K562 (cell line): ENCODE results near the gene SLC38A10. TPM values are rescaled to one million over a fixed set of nuclear protein-coding genes. Genes with fewer than 3 reads are reported as not detected.

ENCODE experiments used
- ATAC-seq: fragments of 200-7000 bp; cut with Tn5 transposase; 3 replicates; pipeline ENCODE4 v1.9.1; 2020; ENCODE audit warnings: moderate library complexity
- BruUV-seq: library from RNA; stranded (reverse); fragments of 400-500 nt; replicated peaks from 2 replicates; lab custom pipeline; 2021; lab: Mats Ljungman, UMichigan
- CTCF ChIA-PET: fragments of 300-600 bp; formaldehyde crosslinking; extraction: SDS; loops from one replicate; lab custom pipeline; 2021; ENCODE audit warnings: low intra/inter-chr PET ratio; lab: Yijun Ruan, JAX
- POLR2A ChIA-PET: fragments of 300-600, 350-650 bp; sonication (Branson Sonifier 250); formaldehyde crosslinking; extraction: SDS; loops from one replicate; lab custom pipeline; 2021; ENCODE audit warnings: antibody characterized with exemption, inconsistent platforms; lab: Yijun Ruan, JAX
- DNase-seq, 4 experiments: peaks; one replicate each; pipeline versions ENCODE4 v3.0.0 to v3.0.0-alpha.2; 2011 to 2018; ENCODE audit warnings: low spot score in 3 of 4, mixed read lengths in 3 of 4; ENCODE audit errors: extremely low read depth in 1 of 4
- FAIRE-seq: peaks from 2 replicates; lab custom pipeline; 2011; peaks lifted over from hg19 to GRCh38; lab: Jason Lieb, UNC
- H2AFZ ChIP-seq: 2 replicates; pipeline ENCODE4 v1.6.0; 2011; ENCODE audit warnings: low read depth, low read length, control low read depth, inconsistent platforms
- H3K27ac ChIP-seq: fragments of 200-600 bp; 3 replicates; pipeline ENCODE4 v1.8.0; 2011; ENCODE audit warnings: low read depth, mild to moderate bottlenecking, control low read depth, inconsistent platforms, low read length, moderate library complexity, mixed read lengths; ENCODE audit errors: extremely low read depth
- H3K27me3 ChIP-seq, 2 experiments: fragments of 300-600 bp in 1 of 2; 2 replicates in 1 of 2; 3 replicates in 1 of 2; pipeline versions ENCODE4 v1.6.0 to v1.8.0; 2011; ENCODE audit warnings: inconsistent platforms in 2 of 2, low read length in 2 of 2, mild to moderate bottlenecking in 1 of 2, mixed read lengths in 1 of 2, moderate library complexity in 1 of 2; ENCODE audit not compliant: control insufficient read depth in 2 of 2, insufficient read depth in 2 of 2
- H3K36me3 ChIP-seq: fragments of 300-600 bp; 3 replicates; pipeline ENCODE4 v1.8.0; 2011; ENCODE audit warnings: mild to moderate bottlenecking, low read length, inconsistent platforms; ENCODE audit not compliant: control insufficient read depth, insufficient read depth
- H3K4me1 ChIP-seq, 2 experiments: fragments of 200-600 bp in 1 of 2; replicated peaks in 1 of 2; 2 replicates in 1 of 2; 3 replicates in 1 of 2; pipeline versions ENCODE4 v1.5.1 to v1.8.0; 2011; ENCODE audit warnings: inconsistent platforms in 2 of 2, low read length in 2 of 2, mild to moderate bottlenecking in 1 of 2, mixed read lengths in 1 of 2, moderate library complexity in 1 of 2; ENCODE audit not compliant: control insufficient read depth in 2 of 2, insufficient read depth in 2 of 2
- H3K4me2 ChIP-seq: 2 replicates; pipeline ENCODE4 v1.6.1; 2011; ENCODE audit warnings: low read length, control low read depth, inconsistent platforms, mixed read lengths; ENCODE audit not compliant: insufficient read depth
- H3K4me3 ChIP-seq: fragments of 200-600 bp; sonication (generic), shearing (Covaris generic); 2 replicates; pipeline ENCODE4 v1.5.1; 2016; ENCODE audit warnings: control low read depth, inconsistent platforms
- H3K79me2 ChIP-seq: fragments of 200-600 bp; 3 replicates; pipeline ENCODE4 v1.8.0; 2011; ENCODE audit warnings: low read length, inconsistent platforms; ENCODE audit not compliant: control insufficient read depth, insufficient read depth
- H3K9ac ChIP-seq, 2 experiments: 2 replicates each; pipeline versions ENCODE4 v1.6.0 to v1.6.1; 2011; ENCODE audit warnings: low read depth in 2 of 2, low read length in 2 of 2, control low read depth in 1 of 2, inconsistent platforms in 1 of 2, mild to moderate bottlenecking in 1 of 2, mixed read lengths in 1 of 2; ENCODE audit not compliant: insufficient read depth in 1 of 2
- H3K9me1 ChIP-seq: one replicate; pipeline ENCODE4 v1.6.0; 2011; ENCODE audit warnings: inconsistent platforms, mild to moderate bottlenecking, low read length, moderate library complexity; ENCODE audit not compliant: control insufficient read depth, insufficient read depth
- H3K9me3 ChIP-seq: replicated peaks from 2 replicates; pipeline ENCODE4 v1.5.1; 2011; ENCODE audit warnings: low read depth, low read length, inconsistent platforms; ENCODE audit not compliant: control insufficient read depth, insufficient read depth
- H4K20me1 ChIP-seq: replicated peaks from 2 replicates; pipeline ENCODE4 v1.6.1; 2011; ENCODE audit warnings: low read length, inconsistent platforms, mixed read lengths; ENCODE audit not compliant: control insufficient read depth, insufficient read depth
- BACH1 ChIP-seq: fragments of 200-800 bp; sonication (Bioruptor generic); IDR thresholded peaks from 2 replicates; pipeline ENCODE4 v1.6.1; 2016; ENCODE audit warnings: missing genetic modification characterization, missing compliant biosample characterization
- CCAR2 ChIP-seq: fragments of 200-400 bp; formaldehyde crosslinking; IDR thresholded peaks from 2 replicates; pipeline ENCODE4 v1.6.1; 2017; ENCODE audit warnings: mild to moderate bottlenecking, low read depth, low read length
- CEBPZ ChIP-seq: fragments of 150-350 bp; IDR thresholded peaks from 2 replicates; pipeline ENCODE4 v1.6.1; 2014; ENCODE audit warnings: low read depth, mild to moderate bottlenecking, low read length, borderline replicate concordance
- ELK3 ChIP-seq: fragments of 450-650 bp; formaldehyde crosslinking; IDR thresholded peaks from 2 replicates; pipeline ENCODE4 v1.4.0; 2020; ENCODE audit warnings: mild to moderate bottlenecking
- ESRRB ChIP-seq: fragments of 250-450 bp; sonication (Bioruptor Pico); IDR thresholded peaks from 2 replicates; pipeline ENCODE4 v1.5.0; 2020; ENCODE audit warnings: mild to moderate bottlenecking, moderate library complexity, borderline replicate concordance
- GABPB1 ChIP-seq: sonication (generic); formaldehyde crosslinking; IDR thresholded peaks from 2 replicates; pipeline ENCODE4 v1.8.0; 2022; ENCODE audit warnings: mild to moderate bottlenecking, missing genetic modification reagents
- NCOA1 ChIP-seq: fragments of 450-650 bp; IDR thresholded peaks from 2 replicates; pipeline ENCODE4 v1.6.1; 2016; ENCODE audit warnings: low read depth
- SIN3A ChIP-seq, 2 experiments: fragments of 150-350 bp in 1 of 2; IDR thresholded peaks; 2 replicates each; pipeline ENCODE4 v1.6.1; 2011 to 2016; ENCODE audit warnings: borderline replicate concordance in 2 of 2, low read depth in 2 of 2, low read length in 2 of 2, mild to moderate bottlenecking in 2 of 2, moderate library complexity in 2 of 2; ENCODE audit not compliant: control insufficient read depth in 1 of 2
- STAG1 ChIP-seq: sonication (generic); formaldehyde crosslinking; IDR thresholded peaks from 2 replicates; pipeline ENCODE4 v1.5.0; 2020; ENCODE audit warnings: missing genetic modification reagents, borderline replicate concordance
- TEAD1 ChIP-seq, 2 experiments: fragments of 450-650 bp in 1 of 2; sonication (generic) in 1 of 2; formaldehyde crosslinking; IDR thresholded peaks; 2 replicates each; pipeline versions ENCODE4 v1.4.0 to v1.8.0; 2020 to 2022; ENCODE audit warnings: mild to moderate bottlenecking in 2 of 2, missing genetic modification reagents in 1 of 2
- ZBTB17 ChIP-seq: fragments of 450-650 bp; formaldehyde crosslinking; IDR thresholded peaks from 2 replicates; pipeline ENCODE4 v1.4.0; 2020; ENCODE audit warnings: mild to moderate bottlenecking
- ZC3H8 ChIP-seq: fragments of 450-650 bp; IDR thresholded peaks from 2 replicates; pipeline ENCODE4 v1.6.1; 2017
- ZNF124 ChIP-seq: sonication (generic); formaldehyde crosslinking; IDR thresholded peaks from 2 replicates; pipeline ENCODE4 v1.8.1; 2022; ENCODE audit warnings: missing genetic modification reagents
- WGBS: fragments of 100-300 bp; shearing (Covaris generic); methylation state at CpG from one replicate; pipeline ENCODE4 v1.1.6; 2016; ENCODE audit warnings: low coverage, mixed read lengths; ENCODE audit not compliant: insufficient coverage; ENCODE audit errors: missing lambda C conversion rate; 5-methylcytosine and 5-hydroxymethylcytosine counted together
- in situ Hi-C: fragments of 300-500 bp; cut with MboI; formaldehyde crosslinking; loops from 4 replicates; pipeline ENCODE4 v1.15.0; 2018; ENCODE audit warnings: inconsistent platforms, mixed read lengths
- intact Hi-C: fragments of 100-400 bp; cut with micrococcal nuclease; formaldehyde crosslinking; loops from 2 replicates; pipeline ENCODE4 v1.14.2; 2022
- polyA plus RNA-seq, 8 experiments: library from polyadenylated mRNA; depleted of rRNA in 4 of 8; stranded (reverse) in 5 of 8; unstranded in 3 of 8; fragments of >200 nt; fragmentation: Nextera tagmentation in 2 of 8; fragmentation: Illumina TruSeq in 1 of 8; extraction: Ambion mirVana in 2 of 8; extraction: Trizol in 1 of 8; gene quantifications; 2 replicates each; pipeline versions ENCODE4 v1.2.1 to v1.2.3, GENCODE V29; 2011 to 2014; ENCODE audit warnings: inconsistent platforms in 1 of 8, missing spikeins in 1 of 8
- total RNA-seq, 7 experiments: library from RNA; depleted of rRNA in 6 of 7; stranded (reverse); fragments of >200 nt in 6 of 7; fragmentation: Illumina TruSeq in 2 of 7; extraction: Trizol in 2 of 7; gene quantifications; 2 replicates each; pipeline versions ENCODE4 v1.2.1 to v1.2.3, GENCODE V29; 2011 to 2021; ENCODE audit warnings: low replicate concordance in 1 of 7
- TF ChIP-seq, protein P1 (sequence below): IDR thresholded peaks from 2 replicates; pipeline ENCODE4 v1.6.1; 2016; ENCODE audit warnings: missing genetic modification characterization, missing compliant biosample characterization
- TF ChIP-seq, protein P2 (sequence below): fragments of 450-650 bp; formaldehyde crosslinking; IDR thresholded peaks from 2 replicates; pipeline ENCODE4 v1.4.0; 2020; ENCODE audit warnings: mild to moderate bottlenecking, moderate library complexity

The SLC38A10 gene
- total and polyA plus RNA-seq, 9 of the 15 experiments (the other 6 are each of a cell fraction or from before 2014, with no cell fraction given) = 0.45 to 54.2 (median 13.8) TPM

GRCh38 chr17:81312624-81313325 lies 17.7 kb upstream of the SLC38A10 start:
- H3K36me3 ChIP-seq = no peaks in the 10 kb centered on the region
- H3K4me2 ChIP-seq = no peak overlapping the region
- in situ Hi-C loops = no loop called here
- peak overlapping the region in 1 of 2 experiments; percentile 23; a peak in 1 of 4 replicates for H3K9ac ChIP-seq
- H4K20me1 ChIP-seq = no peaks in the 10 kb centered on the region
- 64% methylated on average over 16 of the region's 22 CpGs for WGBS
- H3K4me1 ChIP-seq = peaks cover 22 to 86% of the 10 kb centered on the region in 2 experiments
- H3K79me2 ChIP-seq = no peaks in the 10 kb centered on the region; the same call in 2 of the 3 replicates
- H3K4me3 ChIP-seq = no peak overlapping the region
- BruUV-seq = no TSS peak
- H2AFZ ChIP-seq = no peak overlapping the region
- DNase-seq (no peak), FAIRE-seq (no peak), ATAC-seq (no peak)
- H3K9me3 ChIP-seq = no peaks in the 10 kb centered on the region
- intact Hi-C loops = no loop called here
- H3K27me3 ChIP-seq = no peaks in the 10 kb centered on the region
- ChIA-PET CTCF (no interaction called here), POLR2A (interaction anchor here (0.6 to 1.0 kb wide), 4 partner anchors 11 to 1263 kb away, joined by 3 read pairs; no protein-coding TSS in a partner anchor)
- H3K9me1 ChIP-seq = no peaks in the 10 kb centered on the region
- H3K27ac ChIP-seq = no peak overlapping the region
- TF ChIP-seq TEAD1 (CRISPR knock-in tag; IDR thresholded peaks at IDR 0.05) = no peak
- TF ChIP-seq ZBTB17 (CRISPR knock-in tag) = no peak
- TF ChIP-seq, protein P1, sequence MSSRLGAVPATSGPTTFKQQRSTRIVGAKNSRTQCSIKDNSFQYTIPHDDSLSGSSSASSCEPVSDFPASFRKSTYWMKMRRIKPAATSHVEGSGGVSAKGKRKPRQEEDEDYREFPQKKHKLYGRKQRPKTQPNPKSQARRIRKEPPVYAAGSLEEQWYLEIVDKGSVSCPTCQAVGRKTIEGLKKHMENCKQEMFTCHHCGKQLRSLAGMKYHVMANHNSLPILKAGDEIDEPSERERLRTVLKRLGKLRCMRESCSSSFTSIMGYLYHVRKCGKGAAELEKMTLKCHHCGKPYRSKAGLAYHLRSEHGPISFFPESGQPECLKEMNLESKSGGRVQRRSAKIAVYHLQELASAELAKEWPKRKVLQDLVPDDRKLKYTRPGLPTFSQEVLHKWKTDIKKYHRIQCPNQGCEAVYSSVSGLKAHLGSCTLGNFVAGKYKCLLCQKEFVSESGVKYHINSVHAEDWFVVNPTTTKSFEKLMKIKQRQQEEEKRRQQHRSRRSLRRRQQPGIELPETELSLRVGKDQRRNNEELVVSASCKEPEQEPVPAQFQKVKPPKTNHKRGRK = no peak
- TF ChIP-seq GABPB1 (CRISPR knock-in tag) = no peak
- no peak for TF ChIP-seq CCAR2
- TF ChIP-seq STAG1 = no peak
- no peak for TF ChIP-seq ESRRB (CRISPR knock-in tag)
- TF ChIP-seq ZC3H8 = no peak
- no peak for TF ChIP-seq SIN3A (IDR thresholded peaks at IDR 0.05; ENCODE audit: borderline replicate concordance in 2 of 2, control insufficient read depth in 1 of 2, low read depth in 2 of 2, low read length in 2 of 2)
- TF ChIP-seq ZNF124 (CRISPR knock-in tag) = no peak
- TF ChIP-seq CEBPZ = no peak
- TF ChIP-seq NCOA1 = no peak
- no peak for TF ChIP-seq BACH1 (tag)
- TF ChIP-seq, protein P2, sequence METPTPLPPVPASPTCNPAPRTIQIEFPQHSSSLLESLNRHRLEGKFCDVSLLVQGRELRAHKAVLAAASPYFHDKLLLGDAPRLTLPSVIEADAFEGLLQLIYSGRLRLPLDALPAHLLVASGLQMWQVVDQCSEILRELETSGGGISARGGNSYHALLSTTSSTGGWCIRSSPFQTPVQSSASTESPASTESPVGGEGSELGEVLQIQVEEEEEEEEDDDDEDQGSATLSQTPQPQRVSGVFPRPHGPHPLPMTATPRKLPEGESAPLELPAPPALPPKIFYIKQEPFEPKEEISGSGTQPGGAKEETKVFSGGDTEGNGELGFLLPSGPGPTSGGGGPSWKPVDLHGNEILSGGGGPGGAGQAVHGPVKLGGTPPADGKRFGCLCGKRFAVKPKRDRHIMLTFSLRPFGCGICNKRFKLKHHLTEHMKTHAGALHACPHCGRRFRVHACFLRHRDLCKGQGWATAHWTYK = no peak
- no peak for TF ChIP-seq ELK3 (CRISPR knock-in tag)
